Raji (cell line): ENCODE results near the gene NOTCH1.

ENCODE experiments used
- POLR2A ChIP-seq: IDR thresholded peaks from 2 replicates; pipeline ENCODE4 v1.6.1; 2011; ENCODE audit warnings: low read depth, low read length, control low read depth; ENCODE audit not compliant: insufficient read depth

The NOTCH1 gene

GRCh38 chr9:136570191-136570845, 24.5 kb upstream of the NOTCH1 start:
- TF ChIP-seq POLR2A, result no peak

- TF ChIP-seq POLR2A, result no peak
Observed at GRCh38 chr9:136569526-136570148, 23.8 kb upstream of the NOTCH1 start.

DNA sequence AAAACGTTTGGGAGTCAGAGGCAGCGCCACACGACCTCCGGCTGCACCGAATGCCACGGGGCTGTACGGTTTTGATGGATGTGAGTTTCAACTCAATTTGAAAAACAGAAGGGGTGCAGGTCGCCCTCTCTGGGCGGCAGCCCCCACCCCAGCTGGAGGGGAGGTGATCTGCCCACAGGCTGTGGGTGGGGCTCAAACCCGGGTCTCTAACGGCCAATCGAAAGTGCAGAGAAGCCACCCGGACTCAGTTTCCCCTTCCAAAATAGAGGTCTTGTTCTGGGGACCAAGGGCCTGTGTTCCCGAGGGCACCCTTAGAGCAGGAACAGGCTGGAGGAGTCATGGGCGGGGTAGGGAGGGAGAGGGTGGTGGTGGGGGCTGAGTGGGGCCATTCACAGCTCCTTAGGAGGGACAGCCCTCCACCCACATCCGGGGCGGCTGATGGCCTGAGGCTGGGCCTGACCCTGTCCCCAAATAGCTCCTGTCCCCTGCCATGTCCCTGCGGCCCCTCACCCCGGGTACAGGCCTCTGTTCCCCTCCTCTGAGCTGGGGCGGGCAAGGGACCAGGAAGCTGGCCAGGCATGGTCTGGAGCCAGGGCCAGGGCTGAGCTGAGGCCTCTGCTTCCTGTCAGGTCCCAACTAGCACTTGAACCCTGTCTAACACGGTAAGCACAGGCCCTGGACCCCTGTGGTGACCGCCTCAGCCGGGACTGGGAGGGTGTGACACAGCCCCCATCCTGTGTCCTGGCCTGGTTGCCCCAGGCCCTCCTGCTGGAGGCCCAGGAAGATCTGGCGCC, 22.6 kb upstream of the NOTCH1 start:
- no peak for TF ChIP-seq POLR2A

GRCh38 chr9:136567651-136568287, 21.9 kb upstream of the NOTCH1 start:
- no peak for TF ChIP-seq POLR2A

DNA sequence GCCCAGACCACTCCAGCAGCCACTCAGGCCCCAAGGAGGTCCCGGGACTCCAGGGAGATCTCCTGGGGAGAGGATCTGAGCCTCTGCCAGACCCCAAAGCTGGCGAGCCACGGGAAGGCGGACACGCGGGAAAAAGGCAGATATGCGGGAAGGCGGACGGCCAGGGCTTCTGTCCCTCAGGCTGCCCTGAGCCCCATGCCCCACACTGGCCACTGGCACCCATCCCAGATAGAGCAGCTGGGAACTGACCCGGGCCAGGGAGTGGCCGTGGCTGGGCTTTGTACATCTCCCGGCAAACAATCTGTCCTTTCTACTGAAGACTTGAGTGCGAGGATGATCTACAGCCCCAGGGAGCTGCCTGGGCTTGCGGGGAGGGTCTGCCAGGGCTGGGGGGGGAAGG, 21.1 kb upstream of the NOTCH1 start:
- TF ChIP-seq POLR2A, result no peak

GRCh38 chr9:136566553-136566895, 20.7 kb upstream of the NOTCH1 start:
- no peak for TF ChIP-seq POLR2A

DNA sequence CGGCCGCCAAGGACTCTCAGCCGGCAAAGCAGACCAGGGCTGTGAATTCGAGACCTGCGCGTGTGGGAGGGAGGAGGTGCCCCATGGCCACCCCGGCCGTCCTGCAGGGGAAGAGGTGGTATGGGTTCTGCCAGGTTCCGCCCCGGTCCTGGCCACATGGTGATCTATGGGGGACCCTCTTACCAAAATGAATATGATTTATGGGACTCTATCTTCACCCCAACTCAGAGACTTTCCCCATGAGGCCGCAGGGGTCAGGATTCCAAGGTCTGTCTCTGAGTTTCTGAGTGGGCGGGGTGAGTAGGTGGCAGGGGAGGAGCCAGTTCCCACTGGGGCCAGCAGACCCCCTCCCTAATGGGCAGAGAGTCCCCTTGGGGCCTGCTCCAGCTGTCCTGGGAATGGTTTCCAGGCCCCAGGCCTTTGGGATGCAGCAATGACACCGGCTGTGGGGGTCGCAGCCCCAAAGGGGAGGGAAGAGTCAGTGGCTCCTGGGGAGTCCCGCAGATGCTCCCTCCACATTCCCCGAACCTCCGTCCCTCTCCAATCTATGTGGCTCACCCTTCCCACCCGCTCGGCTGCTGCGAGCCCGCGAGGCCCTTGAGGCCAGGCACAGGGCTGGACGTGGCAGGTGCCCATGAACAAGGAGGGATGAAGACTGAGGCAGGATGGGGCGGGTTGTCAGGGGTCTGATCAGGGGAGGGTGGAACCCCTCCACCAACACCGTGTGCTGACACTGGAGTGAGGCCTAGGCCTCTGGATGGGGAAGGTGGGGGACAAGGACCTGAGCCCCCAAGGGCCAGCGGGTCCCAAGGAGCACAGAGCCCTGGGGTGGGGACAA, 20.1 kb upstream of the NOTCH1 start:
- no peak for TF ChIP-seq POLR2A

GRCh38 chr9:136565086-136565714, 19.4 kb upstream of the NOTCH1 start:
- TF ChIP-seq POLR2A, result no peak

GRCh38 chr9:136564379-136564988, 18.6 kb upstream of the NOTCH1 start:
- TF ChIP-seq POLR2A, result no peak

DNA sequence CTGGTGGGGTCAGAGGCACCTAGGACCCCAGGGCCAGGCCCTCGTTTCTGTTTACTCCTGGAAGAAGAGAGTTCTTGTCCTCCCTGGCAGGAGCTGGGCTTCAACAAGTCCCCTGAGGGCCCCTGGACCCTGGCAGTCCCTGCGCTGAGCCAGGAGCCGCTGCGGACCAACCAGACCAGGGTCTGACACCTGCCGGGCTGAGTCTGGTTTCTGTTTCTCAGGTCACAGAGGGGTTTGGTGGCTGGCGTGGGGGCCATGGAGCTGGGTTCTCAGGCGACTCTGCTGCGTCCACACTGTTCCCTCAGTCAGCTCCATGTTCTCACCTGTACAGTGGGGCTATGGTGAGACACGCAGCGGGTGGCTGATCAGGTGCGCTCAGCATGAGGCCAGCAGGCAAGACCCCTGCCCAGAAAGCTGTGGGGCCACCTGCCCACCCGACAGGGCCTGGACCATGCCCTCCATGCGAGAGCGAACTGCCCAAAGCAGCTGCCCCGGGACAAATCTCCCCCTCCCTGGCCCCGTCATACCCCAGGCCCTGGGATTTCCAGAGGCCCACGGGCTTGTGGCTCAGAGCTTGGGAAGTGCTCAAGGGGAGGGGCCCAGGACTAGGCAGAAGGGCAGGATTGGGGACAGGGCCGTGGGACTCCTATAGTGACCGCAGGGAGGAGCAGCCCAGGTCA, 17.9 kb upstream of the NOTCH1 start:
- no peak for TF ChIP-seq POLR2A

GRCh38 chr9:136562746-136563495, 17.1 kb upstream of the NOTCH1 start:
- TF ChIP-seq POLR2A, result no peak

GRCh38 chr9:136561779-136562178, 15.9 kb upstream of the NOTCH1 start:
- TF ChIP-seq POLR2A, result no peak

DNA sequence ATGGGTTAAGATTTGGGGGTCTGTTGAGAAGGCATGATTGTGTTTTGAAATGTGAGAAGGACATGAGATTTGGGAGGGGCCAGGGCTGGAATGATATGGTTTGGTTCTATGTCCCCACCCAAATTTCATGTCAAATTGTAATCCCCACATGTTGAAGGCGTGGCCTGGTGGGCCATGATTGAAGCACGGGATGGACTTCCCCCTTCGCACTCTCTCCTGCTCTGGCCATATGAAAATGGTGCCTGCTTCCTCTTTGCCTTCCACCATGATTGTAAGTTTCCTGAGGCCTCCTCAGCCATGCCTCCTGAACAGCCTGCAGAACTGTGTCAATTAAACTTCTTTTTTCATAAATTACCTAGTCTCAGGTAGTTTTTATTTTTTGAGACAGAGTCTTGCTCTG, 14.7 kb upstream of the NOTCH1 start:
- no peak for TF ChIP-seq POLR2A
